K562 (cell line): ENCODE results near the gene ACP1. TPM values are rescaled to one million over a fixed set of nuclear protein-coding genes. Genes with fewer than 3 reads are reported as not detected.

Experiments
- ATAC-seq: fragments of 200-7000 bp; cut with Tn5 transposase; 3 replicates; pipeline ENCODE4 v1.9.1; 2020; ENCODE audit warnings: moderate library complexity
- BruUV-seq: library from RNA; stranded (reverse); fragments of 400-500 nt; replicated peaks from 2 replicates; lab custom pipeline; 2021; lab: Mats Ljungman, UMichigan
- CTCF ChIA-PET: fragments of 300-600 bp; formaldehyde crosslinking; extraction: SDS; loops from one replicate; lab custom pipeline; 2021; ENCODE audit warnings: low intra/inter-chr PET ratio; lab: Yijun Ruan, JAX
- POLR2A ChIA-PET: fragments of 300-600, 350-650 bp; sonication (Branson Sonifier 250); formaldehyde crosslinking; extraction: SDS; loops from one replicate; lab custom pipeline; 2021; ENCODE audit warnings: antibody characterized with exemption, inconsistent platforms; lab: Yijun Ruan, JAX
- DNase-seq, 4 experiments: peaks; one replicate each; pipeline versions ENCODE4 v3.0.0 to v3.0.0-alpha.2; 2011 to 2018; ENCODE audit warnings: low spot score in 3 of 4, mixed read lengths in 3 of 4; ENCODE audit errors: extremely low read depth in 1 of 4
- FAIRE-seq: peaks from 2 replicates; lab custom pipeline; 2011; peaks lifted over from hg19 to GRCh38; lab: Jason Lieb, UNC
- H2AFZ ChIP-seq: 2 replicates; pipeline ENCODE4 v1.6.0; 2011; ENCODE audit warnings: low read depth, low read length, control low read depth, inconsistent platforms
- H3K27ac ChIP-seq: fragments of 200-600 bp; 3 replicates; pipeline ENCODE4 v1.8.0; 2011; ENCODE audit warnings: low read depth, mild to moderate bottlenecking, control low read depth, inconsistent platforms, low read length, moderate library complexity, mixed read lengths; ENCODE audit errors: extremely low read depth
- H3K27me3 ChIP-seq, 2 experiments: fragments of 300-600 bp in 1 of 2; 2 replicates in 1 of 2; 3 replicates in 1 of 2; pipeline versions ENCODE4 v1.6.0 to v1.8.0; 2011; ENCODE audit warnings: inconsistent platforms in 2 of 2, low read length in 2 of 2, mild to moderate bottlenecking in 1 of 2, mixed read lengths in 1 of 2, moderate library complexity in 1 of 2; ENCODE audit not compliant: control insufficient read depth in 2 of 2, insufficient read depth in 2 of 2
- H3K36me3 ChIP-seq: fragments of 300-600 bp; 3 replicates; pipeline ENCODE4 v1.8.0; 2011; ENCODE audit warnings: mild to moderate bottlenecking, low read length, inconsistent platforms; ENCODE audit not compliant: control insufficient read depth, insufficient read depth
- H3K4me1 ChIP-seq, 2 experiments: fragments of 200-600 bp in 1 of 2; replicated peaks in 1 of 2; 2 replicates in 1 of 2; 3 replicates in 1 of 2; pipeline versions ENCODE4 v1.5.1 to v1.8.0; 2011; ENCODE audit warnings: inconsistent platforms in 2 of 2, low read length in 2 of 2, mild to moderate bottlenecking in 1 of 2, mixed read lengths in 1 of 2, moderate library complexity in 1 of 2; ENCODE audit not compliant: control insufficient read depth in 2 of 2, insufficient read depth in 2 of 2
- H3K4me2 ChIP-seq: 2 replicates; pipeline ENCODE4 v1.6.1; 2011; ENCODE audit warnings: low read length, control low read depth, inconsistent platforms, mixed read lengths; ENCODE audit not compliant: insufficient read depth
- H3K4me3 ChIP-seq: fragments of 200-600 bp; sonication (generic), shearing (Covaris generic); 2 replicates; pipeline ENCODE4 v1.5.1; 2016; ENCODE audit warnings: control low read depth, inconsistent platforms
- H3K79me2 ChIP-seq: fragments of 200-600 bp; 3 replicates; pipeline ENCODE4 v1.8.0; 2011; ENCODE audit warnings: low read length, inconsistent platforms; ENCODE audit not compliant: control insufficient read depth, insufficient read depth
- H3K9ac ChIP-seq, 2 experiments: 2 replicates each; pipeline versions ENCODE4 v1.6.0 to v1.6.1; 2011; ENCODE audit warnings: low read depth in 2 of 2, low read length in 2 of 2, control low read depth in 1 of 2, inconsistent platforms in 1 of 2, mild to moderate bottlenecking in 1 of 2, mixed read lengths in 1 of 2; ENCODE audit not compliant: insufficient read depth in 1 of 2
- H3K9me1 ChIP-seq: one replicate; pipeline ENCODE4 v1.6.0; 2011; ENCODE audit warnings: inconsistent platforms, mild to moderate bottlenecking, low read length, moderate library complexity; ENCODE audit not compliant: control insufficient read depth, insufficient read depth
- H3K9me3 ChIP-seq: replicated peaks from 2 replicates; pipeline ENCODE4 v1.5.1; 2011; ENCODE audit warnings: low read depth, low read length, inconsistent platforms; ENCODE audit not compliant: control insufficient read depth, insufficient read depth
- H4K20me1 ChIP-seq: replicated peaks from 2 replicates; pipeline ENCODE4 v1.6.1; 2011; ENCODE audit warnings: low read length, inconsistent platforms, mixed read lengths; ENCODE audit not compliant: control insufficient read depth, insufficient read depth
- CHAMP1 ChIP-seq: fragments of 450-650 bp; IDR thresholded peaks from 2 replicates; pipeline ENCODE4 v1.6.1; 2016; ENCODE audit warnings: mild to moderate bottlenecking
- CHD7 ChIP-seq: fragments of 200-600 bp; sonication (generic); IDR thresholded peaks from one replicate; pipeline ENCODE4 v1.6.1; 2012; ENCODE audit warnings: mild to moderate bottlenecking, low read depth, low read length, inconsistent platforms
- CREBBP ChIP-seq: IDR thresholded peaks from one replicate; pipeline ENCODE4 v1.6.1; 2012; ENCODE audit warnings: low read depth, mild to moderate bottlenecking, control low read depth, inconsistent platforms, low read length
- ETS2 ChIP-seq: IDR thresholded peaks from 2 replicates; pipeline ENCODE4 v1.6.1; 2016; ENCODE audit warnings: borderline replicate concordance, missing genetic modification characterization, mild to moderate bottlenecking, moderate library complexity, missing compliant biosample characterization; ENCODE audit not compliant: poor library complexity, severe bottlenecking
- RBBP5 ChIP-seq: fragments of 200-600 bp; sonication (generic); IDR thresholded peaks from 2 replicates; pipeline ENCODE4 v1.6.1; 2012; ENCODE audit warnings: borderline replicate concordance, mild to moderate bottlenecking, low read length, control low read depth, inconsistent platforms; ENCODE audit not compliant: insufficient read depth, poor library complexity, severe bottlenecking
- SMARCA5 ChIP-seq: fragments of 450-650 bp; IDR thresholded peaks from 2 replicates; pipeline ENCODE4 v1.6.1; 2016
- ZNF165 ChIP-seq: fragments of 250-450 bp; sonication (Bioruptor Pico); IDR thresholded peaks from 2 replicates; pipeline ENCODE4 v1.4.0; 2020; ENCODE audit warnings: borderline replicate concordance
- WGBS: fragments of 100-300 bp; shearing (Covaris generic); methylation state at CpG from one replicate; pipeline ENCODE4 v1.1.6; 2016; ENCODE audit warnings: low coverage, mixed read lengths; ENCODE audit not compliant: insufficient coverage; ENCODE audit errors: missing lambda C conversion rate; 5-methylcytosine and 5-hydroxymethylcytosine counted together
- in situ Hi-C: fragments of 300-500 bp; cut with MboI; formaldehyde crosslinking; loops from 4 replicates; pipeline ENCODE4 v1.15.0; 2018; ENCODE audit warnings: inconsistent platforms, mixed read lengths
- intact Hi-C: fragments of 100-400 bp; cut with micrococcal nuclease; formaldehyde crosslinking; loops from 2 replicates; pipeline ENCODE4 v1.14.2; 2022
- polyA plus RNA-seq, 8 experiments: library from polyadenylated mRNA; depleted of rRNA in 4 of 8; stranded (reverse) in 5 of 8; unstranded in 3 of 8; fragments of >200 nt; fragmentation: Nextera tagmentation in 2 of 8; fragmentation: Illumina TruSeq in 1 of 8; extraction: Ambion mirVana in 2 of 8; extraction: Trizol in 1 of 8; gene quantifications; 2 replicates each; pipeline versions ENCODE4 v1.2.1 to v1.2.3, GENCODE V29; 2011 to 2014; ENCODE audit warnings: inconsistent platforms in 1 of 8, missing spikeins in 1 of 8
- total RNA-seq, 7 experiments: library from RNA; depleted of rRNA in 6 of 7; stranded (reverse); fragments of >200 nt in 6 of 7; fragmentation: Illumina TruSeq in 2 of 7; extraction: Trizol in 2 of 7; gene quantifications; 2 replicates each; pipeline versions ENCODE4 v1.2.1 to v1.2.3, GENCODE V29; 2011 to 2021; ENCODE audit warnings: low replicate concordance in 1 of 7

ACP1 gene
- total and polyA plus RNA-seq, 9 of the 15 experiments (the other 6 are each of a cell fraction or from before 2014, with no cell fraction given), result 139 to 493 (median 189) TPM

GRCh38 chr2:279956-280649 lies 15.4 kb downstream of the ACP1 start:
- POLR2A ChIA-PET, result interaction anchor here (0.6 to 1.8 kb wide), 2 partner anchors 8 to 266 kb away, joined by 3 to 8 read pairs; no protein-coding TSS in a partner anchor
- Histone ChIP-seq H3K4me1 (no peaks in the 10 kb centered on the region), H3K9me1 (no peaks in the 10 kb centered on the region), H3K79me2 (peaks cover 14% of the 10 kb centered on the region), H3K27ac (no peak overlapping the region), H4K20me1 (peaks cover 5% of the 10 kb centered on the region), H3K4me3 (no peak overlapping the region), H3K9ac (no peak overlapping the region), H3K9me3 (no peaks in the 10 kb centered on the region; the same call in 1 of the 2 replicates), H3K27me3 (no peaks in the 10 kb centered on the region), H3K4me2 (no peak overlapping the region), H3K36me3 (peaks cover 73% of the 10 kb centered on the region), H2AFZ (no peak overlapping the region)
- BruUV-seq, result no TSS peak
- ATAC-seq, result no peak
- intact Hi-C loops (no loop called here), in situ Hi-C loops (no loop called here)
- no peak for FAIRE-seq
- no peak for DNase-seq
- CTCF ChIA-PET, result no interaction called here
- 77% methylated on average over 4 of the region's 4 CpGs for WGBS
- TF ChIP-seq CREBBP, result no peak
- TF ChIP-seq CHAMP1, result no peak
- no peak for TF ChIP-seq SMARCA5
- TF ChIP-seq RBBP5, result no peak
- TF ChIP-seq ETS2 (tag), result no peak
- no peak for TF ChIP-seq ZNF165
- TF ChIP-seq CHD7, result no peak
